ENCODE measurements around the gene KRT76.

- no peak for TF ChIP-seq CTCF (IDR thresholded peaks at IDR 0.05)
- no peak for TF ChIP-seq POLR2AphosphoS5 (IDR thresholded peaks at IDR 0.05; ENCODE audit: insufficient read depth in 1 of 2, low read depth in 1 of 2)
- TF ChIP-seq POLR2A (IDR thresholded peaks at IDR 0.05): no peak
Measured at GRCh38 chr12:52774629-52775250, 2.4 kb downstream of the KRT76 start.
